Activated T-cell treated with anti-CD3 and anti-CD28 coated beads, Interleukin-2, amount 50 U/mL, for 4 hours (primary cell): ENCODE data around the gene USP6. TPM values are rescaled to one million over a fixed set of nuclear protein-coding genes. Genes with fewer than 3 reads are reported as not detected.
"Not testable (repeated sequence)": the region's sequence is repeated elsewhere in the genome, so short reads cannot be mapped to it uniquely, and the experiment has no call there.

Experiments
- ATAC-seq, 2 donors: fragments of 200-7000 bp; cut with Tn5 transposase; one replicate each; pipeline ENCODE4 v1.10.0; 2021
- DNase-seq: peaks from one replicate; pipeline ENCODE4 v3.0.0-alpha.2; 2020
- H3K27me3 Mint-ChIP-seq: one replicate; pipeline ENCODE4 v1.8.0; 2021; ENCODE audit warnings: low read depth, mixed read lengths
- H3K36me3 Mint-ChIP-seq: one replicate; pipeline ENCODE4 v1.8.0; 2022; ENCODE audit warnings: mixed read lengths; ENCODE audit not compliant: insufficient read depth
- H3K4me1 Mint-ChIP-seq: one replicate; pipeline ENCODE4 v1.8.0; 2021; ENCODE audit warnings: low read depth, mixed read lengths
- H3K4me3 Mint-ChIP-seq: one replicate; pipeline ENCODE4 v1.8.0; 2021; ENCODE audit warnings: mild to moderate bottlenecking, moderate library complexity, mixed read lengths
- H3K9me3 Mint-ChIP-seq: one replicate; pipeline ENCODE4 v1.8.0; 2021; ENCODE audit warnings: mixed read lengths
- total RNA-seq, 3 donors: library from RNA; stranded (reverse); gene quantifications; one replicate each; pipeline ENCODE4 v1.2.1, GENCODE V29; 2021

Gene USP6
- total RNA-seq, 3 donors from 2014 or later: 0.08 to 0.23 TPM; not detected in 1

GRCh38 chr17:5127910-5128309 is 12.1 kb downstream of the USP6 start:
- no peak overlapping the region for H3K4me3 Mint-ChIP-seq
- no peak for ATAC-seq

GRCh38 chr17:5128387-5128786 is 12.6 kb downstream of the USP6 start:
- not testable (repeated sequence) for H3K4me1 Mint-ChIP-seq, H3K36me3 Mint-ChIP-seq, DNase-seq, ATAC-seq, H3K9me3 Mint-ChIP-seq, H3K4me3 Mint-ChIP-seq
- peaks cover 22% of the 10 kb centered on the region for H3K27me3 Mint-ChIP-seq

More at GRCh38 chr17:5127910-5128309, 12.1 kb downstream of the USP6 start:
- no peaks in the 10 kb centered on the region for H3K9me3 Mint-ChIP-seq
- no peaks in the 10 kb centered on the region for H3K36me3 Mint-ChIP-seq
- H3K4me1 Mint-ChIP-seq: no peaks in the 10 kb centered on the region
- peaks cover 22% of the 10 kb centered on the region for H3K27me3 Mint-ChIP-seq
- no peak for DNase-seq

GRCh38 chr17:5128905-5129535 is 13.2 kb downstream of the USP6 start:
- Mint-ChIP-seq H3K9me3 (no peaks in the 10 kb centered on the region), H3K27me3 (peaks cover 16% of the 10 kb centered on the region), H3K4me1 (no peaks in the 10 kb centered on the region), H3K36me3 (no peaks in the 10 kb centered on the region), H3K4me3 (no peak overlapping the region)
- DNase-seq: no peak
- ATAC-seq: no peak

- H3K9me3 Mint-ChIP-seq, ATAC-seq, H3K4me1 Mint-ChIP-seq, H3K27me3 Mint-ChIP-seq, DNase-seq, H3K36me3 Mint-ChIP-seq, H3K4me3 Mint-ChIP-seq: not testable (repeated sequence)
Observed at GRCh38 chr17:5129770-5130169, 13.9 kb downstream of the USP6 start.

- H3K4me1 Mint-ChIP-seq, H3K9me3 Mint-ChIP-seq, H3K27me3 Mint-ChIP-seq, ATAC-seq, H3K36me3 Mint-ChIP-seq, H3K4me3 Mint-ChIP-seq, DNase-seq: not testable (repeated sequence)
Observed at GRCh38 chr17:5130261-5130660, 14.4 kb downstream of the USP6 start.

- ATAC-seq, H3K4me3 Mint-ChIP-seq, H3K27me3 Mint-ChIP-seq, H3K36me3 Mint-ChIP-seq, H3K4me1 Mint-ChIP-seq, H3K9me3 Mint-ChIP-seq, DNase-seq: not testable (repeated sequence)
Observed at GRCh38 chr17:5130687-5131086, 14.9 kb downstream of the USP6 start.

- H3K9me3 Mint-ChIP-seq: no peaks in the 10 kb centered on the region
- no peaks in the 10 kb centered on the region for H3K4me1 Mint-ChIP-seq
- no peaks in the 10 kb centered on the region for H3K36me3 Mint-ChIP-seq
- peaks cover 6% of the 10 kb centered on the region for H3K27me3 Mint-ChIP-seq
- no peak overlapping the region for H3K4me3 Mint-ChIP-seq
- ATAC-seq (no peak), DNase-seq (no peak)
Observed at GRCh38 chr17:5131146-5131715, 15.4 kb downstream of the USP6 start.

- H3K4me3 Mint-ChIP-seq, H3K4me1 Mint-ChIP-seq, H3K9me3 Mint-ChIP-seq, DNase-seq, ATAC-seq, H3K36me3 Mint-ChIP-seq, H3K27me3 Mint-ChIP-seq: not testable (repeated sequence)
Observed at GRCh38 chr17:5131799-5132502, 16.1 kb downstream of the USP6 start.

- not testable (repeated sequence) for ATAC-seq, DNase-seq, H3K4me3 Mint-ChIP-seq, H3K36me3 Mint-ChIP-seq, H3K27me3 Mint-ChIP-seq, H3K9me3 Mint-ChIP-seq, H3K4me1 Mint-ChIP-seq
Observed at GRCh38 chr17:5132503-5133225, 16.8 kb downstream of the USP6 start.

GRCh38 chr17:5133311-5133710 is 17.5 kb downstream of the USP6 start:
- Mint-ChIP-seq H3K9me3 (no peaks in the 10 kb centered on the region), H3K4me1 (no peaks in the 10 kb centered on the region), H3K27me3 (no peaks in the 10 kb centered on the region), H3K4me3 (no peak overlapping the region), H3K36me3 (no peaks in the 10 kb centered on the region)
- DNase-seq (no peak), ATAC-seq (no peak)

GRCh38 chr17:5133961-5134360 is 18.1 kb downstream of the USP6 start:
- H3K4me3 Mint-ChIP-seq, H3K4me1 Mint-ChIP-seq, DNase-seq, H3K36me3 Mint-ChIP-seq, H3K9me3 Mint-ChIP-seq, ATAC-seq, H3K27me3 Mint-ChIP-seq: not testable (repeated sequence)

GRCh38 chr17:5134571-5134970 is 18.7 kb downstream of the USP6 start:
- H3K27me3 Mint-ChIP-seq, DNase-seq, H3K36me3 Mint-ChIP-seq, H3K4me3 Mint-ChIP-seq, H3K9me3 Mint-ChIP-seq, H3K4me1 Mint-ChIP-seq, ATAC-seq: not testable (repeated sequence)

GRCh38 chr17:5135131-5135712 is 19.4 kb downstream of the USP6 start:
- not testable (repeated sequence) for H3K4me1 Mint-ChIP-seq, H3K36me3 Mint-ChIP-seq, H3K4me3 Mint-ChIP-seq, H3K27me3 Mint-ChIP-seq, ATAC-seq, H3K9me3 Mint-ChIP-seq, DNase-seq
